HG02678 (cell line): ENCODE measurements around the gene HRK.
"Not testable (repeated sequence)": the region's sequence is repeated elsewhere in the genome, so short reads cannot be mapped to it uniquely, and the experiment has no call there.

Source experiments
- ATAC-seq: cut with Tn5 transposase; IDR thresholded peaks from one replicate; pipeline ENCODE4 v1.9.1; 2021; ENCODE audit warnings: mild to moderate bottlenecking, moderate library complexity; ENCODE audit not compliant: unreplicated experiment

Gene HRK

DNA sequence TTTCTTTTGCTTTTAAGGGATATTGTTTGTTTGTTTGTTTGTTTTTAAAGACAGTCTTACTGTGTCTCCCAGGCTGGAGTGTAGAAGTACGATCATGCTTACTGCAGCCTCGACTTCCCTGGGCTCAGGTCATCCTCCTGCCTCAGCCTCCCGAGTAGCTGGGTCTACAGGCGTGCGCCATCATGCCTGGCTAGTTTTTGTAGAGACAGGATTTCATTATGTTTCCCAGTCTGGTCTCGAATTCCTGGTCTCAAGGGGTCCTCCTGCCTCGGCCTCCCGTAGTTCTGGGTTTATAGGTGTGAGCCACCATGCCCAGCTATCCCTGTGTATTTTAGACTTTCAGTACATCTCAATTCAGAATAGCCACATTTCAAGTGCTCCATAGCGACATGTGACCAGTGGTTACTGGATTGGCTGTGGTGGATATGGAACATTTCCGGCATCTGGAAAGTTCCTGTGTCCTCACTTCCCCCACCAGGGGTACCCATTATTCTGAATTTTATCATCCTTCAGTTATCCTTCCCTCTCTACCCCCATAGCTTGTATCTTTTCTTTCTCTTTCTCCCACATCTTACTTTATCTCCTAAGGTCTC is 61.1 kb downstream of the HRK start:
- no peak for ATAC-seq

DNA sequence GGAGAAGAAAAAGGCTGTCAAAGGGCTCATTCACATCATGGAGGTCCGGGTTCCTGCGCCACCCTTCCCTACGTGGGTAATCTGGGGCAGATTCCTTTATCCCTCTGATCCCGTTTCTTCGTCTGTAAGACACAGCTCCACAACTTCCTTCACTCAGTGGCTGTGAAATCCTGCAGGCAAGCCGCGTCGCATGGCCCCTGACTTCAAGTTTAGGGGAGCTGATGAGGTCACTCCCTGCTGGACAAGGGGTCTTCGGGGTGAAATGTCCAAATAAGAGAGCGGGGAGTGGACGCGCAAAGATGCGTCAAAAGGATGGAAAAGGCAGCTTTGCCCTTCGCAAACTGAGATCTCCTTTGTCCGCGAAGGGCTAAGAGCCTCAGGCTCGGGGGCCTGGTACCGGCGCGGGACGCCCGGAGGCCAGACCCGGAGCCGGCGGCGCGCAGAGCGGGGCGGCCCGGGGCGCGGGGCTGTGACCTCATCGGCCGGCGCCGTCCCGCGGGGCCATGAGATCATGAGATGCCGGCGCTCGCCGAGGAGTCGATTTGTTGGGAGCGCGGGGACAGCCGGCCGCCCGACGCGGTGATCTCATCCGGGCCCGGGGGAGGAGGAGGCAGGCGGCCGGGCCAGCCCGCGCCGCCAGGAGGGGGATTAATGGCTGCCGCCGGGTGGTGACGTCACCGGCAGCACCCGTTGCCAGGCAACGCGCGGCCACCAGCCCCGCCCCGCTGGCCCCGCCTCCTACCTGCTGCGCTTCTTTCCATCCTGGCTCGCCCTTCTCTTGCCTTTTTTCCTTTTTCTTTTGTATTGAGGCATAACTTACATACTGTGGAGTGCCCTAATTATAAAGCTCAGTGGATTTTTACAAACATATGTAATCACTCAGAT is 62.1 kb downstream of the HRK start:
- peak; percentile 87 for ATAC-seq

DNA sequence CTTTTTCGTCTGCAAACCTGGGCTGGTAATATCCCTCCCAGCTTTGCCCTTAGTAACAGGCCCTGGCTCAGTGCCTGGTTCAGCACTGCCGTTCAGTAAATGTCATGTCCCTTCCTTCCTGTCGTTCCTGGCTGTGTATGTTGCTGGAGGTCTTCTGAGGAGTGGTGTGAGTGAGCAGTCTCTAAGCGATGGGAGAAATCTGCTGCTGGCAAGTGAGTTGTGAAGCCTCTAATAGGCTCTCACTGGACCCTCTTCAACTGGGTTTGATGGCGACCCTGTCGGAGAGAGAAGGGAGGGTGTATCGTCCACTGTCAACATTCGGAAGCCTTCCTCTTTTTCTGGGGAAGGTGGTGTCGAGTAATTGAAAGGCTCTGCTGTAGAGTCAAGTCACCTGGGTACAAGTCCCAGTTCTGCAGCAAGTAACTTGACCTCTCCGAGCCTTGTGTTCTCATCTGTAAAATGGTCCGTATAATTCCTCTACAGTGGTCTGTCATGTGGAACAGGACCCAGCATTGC is 62.8 kb downstream of the HRK start:
- no peak for ATAC-seq

DNA sequence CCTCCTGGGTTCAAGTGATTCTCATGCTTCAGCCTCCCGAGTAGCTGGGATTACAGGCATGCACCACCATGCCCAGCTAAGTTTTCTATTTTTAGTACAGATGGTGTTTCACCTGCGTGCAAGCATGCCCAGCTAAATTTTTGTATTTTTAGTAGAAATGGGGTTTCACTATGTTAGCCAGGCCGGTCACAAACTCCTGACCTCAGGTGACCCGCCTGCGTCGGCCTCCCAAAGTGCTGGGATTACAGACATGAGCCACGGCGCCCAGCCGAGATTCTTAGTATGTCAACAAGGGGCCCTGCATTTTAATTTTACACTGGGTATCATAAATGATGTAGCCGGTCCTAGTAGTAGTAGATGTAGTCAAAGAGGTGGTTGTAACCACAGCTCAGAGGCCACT is 66.5 kb downstream of the HRK start:
- not testable (repeated sequence) for ATAC-seq

DNA sequence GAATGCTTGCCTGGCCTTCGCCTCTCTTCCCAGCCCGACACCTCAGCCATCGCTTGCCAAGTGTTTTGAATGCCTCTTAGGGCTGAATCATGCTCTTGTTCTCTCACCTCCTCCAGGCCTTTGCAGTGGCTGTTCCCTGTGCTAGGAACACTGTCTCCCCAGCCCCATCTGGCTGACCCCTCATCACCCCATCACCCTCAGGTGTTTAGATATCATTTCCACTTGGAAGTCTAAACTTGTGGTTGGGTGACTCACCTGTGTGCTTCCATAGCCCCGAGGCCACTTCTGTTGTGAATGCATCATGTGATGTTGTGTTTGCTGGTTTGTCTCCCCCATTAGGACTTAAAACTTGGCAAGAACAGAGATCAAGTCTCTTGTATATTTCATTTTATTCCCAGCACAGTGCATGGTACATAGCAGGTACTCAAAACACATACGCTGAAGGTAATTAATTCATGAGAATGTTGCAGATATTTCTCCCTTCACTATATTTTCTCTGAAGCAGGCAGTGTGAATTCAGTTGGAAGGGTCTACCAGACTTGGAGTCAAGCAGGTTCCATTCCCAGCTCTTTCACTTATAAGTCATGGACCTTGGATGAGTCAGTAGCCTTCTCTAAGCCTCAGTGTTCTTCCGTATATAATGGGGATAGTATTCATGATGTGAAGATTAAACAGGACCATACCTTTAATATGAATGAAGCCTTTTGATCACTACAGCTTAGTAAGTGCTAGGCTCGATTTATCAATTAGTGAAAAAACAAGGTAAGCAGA is 67.8 kb downstream of the HRK start:
- ATAC-seq: no peak

DNA sequence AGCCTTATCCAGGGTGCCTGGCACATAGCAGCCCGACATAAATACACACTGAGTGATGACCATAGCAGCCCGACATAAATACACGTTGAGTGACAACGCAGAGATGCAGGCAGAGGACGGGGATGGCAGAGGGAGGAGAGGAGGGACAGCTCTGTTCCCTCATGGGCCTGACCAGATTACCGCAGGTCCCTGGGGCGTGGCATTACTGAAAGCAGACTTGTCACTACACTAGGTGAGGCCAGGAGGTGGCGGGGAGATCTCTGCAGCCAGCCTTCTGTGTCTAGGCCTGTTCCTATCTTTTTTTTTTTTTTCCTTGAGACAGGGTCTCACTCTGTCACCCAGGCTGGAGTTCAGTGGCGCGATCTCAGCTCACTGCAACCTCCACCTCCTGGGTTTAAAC is 69.0 kb downstream of the HRK start:
- ATAC-seq: no peak

DNA sequence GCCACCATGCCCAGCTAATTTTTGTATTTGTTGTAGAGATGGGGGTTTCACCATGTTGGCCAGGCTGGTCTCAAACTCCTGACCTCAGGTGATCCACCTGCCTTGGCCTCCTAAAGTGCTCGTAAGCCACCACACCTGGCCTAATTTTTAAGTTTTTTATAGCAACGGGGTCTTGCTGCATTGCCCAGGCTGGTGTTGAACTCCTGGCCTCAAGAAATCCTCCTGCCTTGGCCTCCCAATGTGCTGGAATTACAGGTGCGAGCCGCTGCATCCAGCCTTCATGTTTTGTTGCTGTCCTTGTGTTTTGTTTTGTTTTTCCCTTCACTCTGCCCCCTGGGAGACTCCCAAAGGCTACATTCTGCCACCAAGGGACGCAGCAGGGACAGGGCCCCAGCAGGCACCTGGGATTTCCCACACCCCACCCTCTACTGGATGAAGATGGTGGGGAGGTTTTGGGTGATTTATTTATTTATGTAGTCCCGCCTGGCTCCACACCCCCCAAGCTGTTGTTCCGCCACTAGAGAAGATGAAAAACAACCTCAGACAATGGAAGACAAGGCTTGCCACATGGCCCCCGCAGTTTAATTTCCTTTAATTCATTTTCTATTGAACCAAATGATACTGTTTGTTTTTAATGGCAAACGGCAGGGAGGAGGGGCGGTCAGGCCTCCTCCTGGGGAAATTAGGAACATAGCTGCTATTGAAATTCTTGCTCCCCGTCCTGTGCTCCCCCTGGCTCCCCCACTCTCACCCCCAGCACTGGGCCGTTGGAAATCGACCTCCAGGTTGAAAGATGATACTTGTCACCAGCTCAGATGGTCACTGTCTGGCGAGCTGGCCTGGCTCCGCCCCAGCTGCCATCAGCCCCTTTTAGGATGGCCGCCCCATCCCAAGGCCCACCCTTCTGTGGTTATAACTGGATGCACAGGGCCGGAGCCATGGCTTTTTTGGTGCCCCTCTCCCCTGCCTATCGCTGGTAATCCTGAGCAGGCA is 72.8 kb downstream of the HRK start:
- ATAC-seq: no peak

DNA sequence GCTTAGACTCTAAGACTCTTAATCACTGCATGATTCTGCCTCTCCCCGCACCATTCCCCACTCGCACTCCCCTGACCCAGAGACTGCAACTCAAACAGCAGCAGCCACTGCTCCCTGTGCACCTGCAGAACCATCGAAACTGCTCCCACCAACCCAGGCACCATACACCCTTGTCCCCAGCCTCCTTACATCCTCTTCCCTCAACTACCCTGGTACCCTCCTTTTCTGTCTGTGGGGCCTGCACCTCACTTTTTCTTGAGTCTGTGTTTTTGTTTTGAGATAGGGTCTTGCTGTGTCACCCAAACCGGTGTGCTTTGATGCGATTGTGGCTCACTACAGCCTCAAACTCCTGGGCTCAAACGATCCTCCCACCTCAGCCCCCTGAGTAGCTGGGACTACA is 73.7 kb downstream of the HRK start:
- no peak for ATAC-seq

DNA sequence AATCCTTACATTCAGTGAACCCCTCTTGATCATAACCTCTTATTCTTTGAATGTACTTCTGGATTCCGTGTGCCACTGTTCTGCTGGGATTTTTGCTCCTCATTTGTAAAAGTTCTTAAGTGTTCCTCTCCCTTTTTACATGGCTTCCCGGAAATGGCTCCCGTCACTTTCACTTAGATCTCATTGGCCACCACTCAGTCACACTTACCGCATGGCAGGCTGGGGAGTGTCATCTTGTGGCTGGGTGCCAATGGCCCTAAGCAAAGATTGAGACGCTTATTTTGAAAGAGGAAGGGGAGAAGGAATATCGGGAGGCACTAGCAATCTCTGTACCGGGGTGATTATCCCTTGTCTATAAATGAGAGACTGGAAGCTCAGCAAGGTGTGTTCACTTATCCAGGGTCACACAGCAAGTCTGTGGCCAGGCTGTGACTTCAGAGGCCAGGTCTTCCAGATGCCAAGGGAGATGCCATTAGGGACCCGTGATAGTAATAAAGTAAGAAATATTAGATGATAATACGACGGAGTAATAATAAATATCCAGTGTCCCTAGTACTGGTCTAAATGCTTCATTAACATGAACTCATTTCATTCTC is 74.3 kb downstream of the HRK start:
- no peak for ATAC-seq
